SU-DHL-6 (cell line): Measurements from ENCODE around the gene SIK3.

Experiments
- EZH2phosphoT487 ChIP-seq: fragments of 200-600 bp; sonication (generic), shearing (Covaris generic); conservative IDR thresholded peaks from 2 replicates; pipeline ENCODE4 v1.6.1; 2018; ENCODE audit warnings: mild to moderate bottlenecking, antibody characterized with exemption, low read length, moderate library complexity, mixed read lengths
- TF ChIP-seq, protein P1 (sequence below): fragments of 200-600 bp; sonication (generic); IDR thresholded peaks from one replicate; pipeline ENCODE4 v1.5.1; 2017; ENCODE audit warnings: antibody characterized with exemption, mild to moderate bottlenecking, low read length, moderate library complexity; ENCODE audit not compliant: insufficient read depth, poor library complexity, severe bottlenecking

- TF ChIP-seq, protein P1, sequence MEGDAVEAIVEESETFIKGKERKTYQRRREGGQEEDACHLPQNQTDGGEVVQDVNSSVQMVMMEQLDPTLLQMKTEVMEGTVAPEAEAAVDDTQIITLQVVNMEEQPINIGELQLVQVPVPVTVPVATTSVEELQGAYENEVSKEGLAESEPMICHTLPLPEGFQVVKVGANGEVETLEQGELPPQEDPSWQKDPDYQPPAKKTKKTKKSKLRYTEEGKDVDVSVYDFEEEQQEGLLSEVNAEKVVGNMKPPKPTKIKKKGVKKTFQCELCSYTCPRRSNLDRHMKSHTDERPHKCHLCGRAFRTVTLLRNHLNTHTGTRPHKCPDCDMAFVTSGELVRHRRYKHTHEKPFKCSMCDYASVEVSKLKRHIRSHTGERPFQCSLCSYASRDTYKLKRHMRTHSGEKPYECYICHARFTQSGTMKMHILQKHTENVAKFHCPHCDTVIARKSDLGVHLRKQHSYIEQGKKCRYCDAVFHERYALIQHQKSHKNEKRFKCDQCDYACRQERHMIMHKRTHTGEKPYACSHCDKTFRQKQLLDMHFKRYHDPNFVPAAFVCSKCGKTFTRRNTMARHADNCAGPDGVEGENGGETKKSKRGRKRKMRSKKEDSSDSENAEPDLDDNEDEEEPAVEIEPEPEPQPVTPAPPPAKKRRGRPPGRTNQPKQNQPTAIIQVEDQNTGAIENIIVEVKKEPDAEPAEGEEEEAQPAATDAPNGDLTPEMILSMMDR = no peak
- TF ChIP-seq EZH2phosphoT487 = no peak
Measured at GRCh38 chr11:117019871-117020270, 78.4 kb downstream of the SIK3 start.
